ENCODE results near the gene PIBF1.

PIBF1 gene, protein sequence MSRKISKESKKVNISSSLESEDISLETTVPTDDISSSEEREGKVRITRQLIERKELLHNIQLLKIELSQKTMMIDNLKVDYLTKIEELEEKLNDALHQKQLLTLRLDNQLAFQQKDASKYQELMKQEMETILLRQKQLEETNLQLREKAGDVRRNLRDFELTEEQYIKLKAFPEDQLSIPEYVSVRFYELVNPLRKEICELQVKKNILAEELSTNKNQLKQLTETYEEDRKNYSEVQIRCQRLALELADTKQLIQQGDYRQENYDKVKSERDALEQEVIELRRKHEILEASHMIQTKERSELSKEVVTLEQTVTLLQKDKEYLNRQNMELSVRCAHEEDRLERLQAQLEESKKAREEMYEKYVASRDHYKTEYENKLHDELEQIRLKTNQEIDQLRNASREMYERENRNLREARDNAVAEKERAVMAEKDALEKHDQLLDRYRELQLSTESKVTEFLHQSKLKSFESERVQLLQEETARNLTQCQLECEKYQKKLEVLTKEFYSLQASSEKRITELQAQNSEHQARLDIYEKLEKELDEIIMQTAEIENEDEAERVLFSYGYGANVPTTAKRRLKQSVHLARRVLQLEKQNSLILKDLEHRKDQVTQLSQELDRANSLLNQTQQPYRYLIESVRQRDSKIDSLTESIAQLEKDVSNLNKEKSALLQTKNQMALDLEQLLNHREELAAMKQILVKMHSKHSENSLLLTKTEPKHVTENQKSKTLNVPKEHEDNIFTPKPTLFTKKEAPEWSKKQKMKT

DNA sequence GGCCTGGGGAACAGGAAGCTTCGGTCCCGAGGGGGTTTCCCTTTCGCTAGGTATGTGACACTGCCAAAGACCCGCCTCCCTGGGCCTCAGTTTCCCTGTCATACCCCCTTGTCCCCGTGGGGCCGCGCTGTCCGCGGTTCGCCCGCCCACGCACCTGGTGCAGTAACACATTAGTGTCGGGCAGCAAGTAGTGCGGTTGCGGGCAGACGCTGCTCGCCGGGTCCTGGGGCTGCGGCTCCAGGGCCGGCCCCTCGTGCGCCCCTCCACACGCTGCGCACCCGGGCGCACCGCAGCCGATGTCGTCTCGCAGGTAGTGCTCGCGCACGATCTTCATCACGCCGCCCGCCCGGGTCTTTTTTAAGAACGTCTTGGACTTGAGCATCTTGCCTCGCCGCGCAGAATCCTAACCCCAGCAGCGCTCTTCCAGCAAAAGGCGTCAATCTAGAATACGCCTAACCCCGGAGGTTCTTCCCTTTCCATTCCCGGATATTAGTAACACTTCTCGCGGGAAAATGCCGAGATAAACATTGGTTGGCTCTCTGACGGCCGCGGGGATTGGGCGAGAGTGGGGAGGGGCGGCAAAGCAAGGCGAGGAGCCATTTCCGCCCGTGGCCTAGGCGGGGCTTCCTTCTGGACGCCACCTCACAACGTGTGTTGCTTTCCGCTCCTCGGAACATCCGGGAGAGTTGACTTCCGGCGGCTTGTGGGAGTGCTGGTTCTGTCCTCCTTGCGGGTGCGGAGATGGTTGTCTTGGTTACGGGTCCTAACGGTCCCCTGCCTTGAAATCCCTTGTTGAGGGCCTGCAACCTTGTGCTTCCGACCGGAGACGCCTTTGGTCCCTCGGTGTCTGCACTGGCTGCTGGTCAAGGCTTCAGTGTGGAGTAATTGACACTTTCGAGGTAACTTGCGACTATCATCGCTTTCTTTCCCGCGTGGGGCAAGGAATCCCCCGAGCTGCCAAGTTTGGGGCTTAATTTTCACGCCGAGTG is at the start of gene PIBF1, which contains the start of gene DIS3:
Gene PIBF1, plus strand, starts transcription at position 683 of the 989 bp plus-strand sequence. CDS start 1,337 bp downstream, outside the sequence.
Gene DIS3, minus strand, starts transcription at position 450 of the 989 bp plus-strand sequence. Its CDS starts 68 bp downstream, at position 382.
- peak within 1 kb of the TSS; percentile 91 for H3K27ac ChIP-seq (ENCODE audit: low read depth, low read length)
- peaks cover 8% of the 10 kb centered on the region for H3K4me1 ChIP-seq (ENCODE audit: control insufficient read depth, insufficient read depth, low read length)
- H3K9ac ChIP-seq (ENCODE audit: low read length), result peak within 1 kb of the TSS; percentile 96
- no peaks in the 10 kb centered on the region for H3K9me3 ChIP-seq (ENCODE audit: control insufficient read depth, insufficient read depth, low read depth, low read length)
- H3K36me3 ChIP-seq (ENCODE audit: control insufficient read depth, insufficient read depth, low read length), result peaks cover 35% of the 10 kb centered on the region
- peak within 1 kb of the TSS; percentile 97 for H3K4me3 ChIP-seq (ENCODE audit: low read depth, low read length)
- H3K27me3 ChIP-seq (ENCODE audit: control insufficient read depth, insufficient read depth, low read length), result no peaks in the 10 kb centered on the region

DNA sequence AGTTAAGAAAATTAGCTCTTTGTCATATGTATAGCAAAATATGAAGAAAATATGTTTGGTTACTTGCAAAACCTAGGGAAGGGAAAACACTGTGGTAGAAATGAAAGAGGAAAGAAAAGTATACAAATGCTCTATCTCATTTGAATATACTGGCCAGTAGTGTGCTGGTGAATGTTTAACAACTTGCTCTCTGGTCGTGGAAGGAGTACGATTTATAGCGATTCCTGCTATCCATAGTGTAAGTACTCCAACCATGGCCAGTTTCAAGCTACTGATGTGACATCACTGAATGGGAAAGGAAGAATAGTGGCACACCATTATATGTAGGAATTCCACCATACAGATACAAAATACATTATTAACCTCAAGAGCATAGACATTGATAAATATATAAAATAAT is 44.9 kb upstream of the PIBF1 start:
- Histone ChIP-seq H3K9me3 (ENCODE audit: control insufficient read depth, insufficient read depth, low read depth, low read length) (no peaks in the 10 kb centered on the region), H3K4me1 (ENCODE audit: control insufficient read depth, insufficient read depth, low read length) (no peaks in the 10 kb centered on the region), H3K27me3 (ENCODE audit: control insufficient read depth, insufficient read depth, low read length) (no peaks in the 10 kb centered on the region), H3K36me3 (ENCODE audit: control insufficient read depth, insufficient read depth, low read length) (peaks cover 79% of the 10 kb centered on the region), H3K27ac (ENCODE audit: low read depth, low read length) (no peak overlapping the region), H3K4me3 (ENCODE audit: low read depth, low read length) (no peak overlapping the region), H3K9ac (ENCODE audit: low read length) (no peak overlapping the region)

DNA sequence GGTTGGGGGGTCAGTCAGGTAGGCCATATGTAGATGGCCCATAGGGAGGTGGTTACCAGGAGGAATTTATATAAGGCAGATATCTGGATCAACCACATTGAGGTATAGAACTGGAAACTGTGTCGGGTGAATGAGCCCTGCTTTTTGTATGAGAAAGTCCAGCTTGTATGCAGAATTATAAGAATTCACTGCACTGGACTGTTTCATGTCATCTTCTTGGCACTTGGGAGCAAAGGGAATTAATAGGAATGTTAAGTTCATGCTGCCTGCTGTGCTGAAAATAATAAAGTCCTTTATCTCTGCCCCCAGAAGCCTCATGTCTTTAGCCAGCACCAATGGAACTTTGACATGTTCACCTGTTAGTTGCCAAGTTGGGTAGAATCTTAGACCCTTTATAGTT is 41.9 kb upstream of the PIBF1 start:
- no peak overlapping the region for H3K27ac ChIP-seq (ENCODE audit: low read depth, low read length)
- H3K9ac ChIP-seq (ENCODE audit: low read length), result no peak overlapping the region
- no peaks in the 10 kb centered on the region for H3K4me1 ChIP-seq (ENCODE audit: control insufficient read depth, insufficient read depth, low read length)
- peaks cover 85% of the 10 kb centered on the region for H3K36me3 ChIP-seq (ENCODE audit: control insufficient read depth, insufficient read depth, low read length)
- no peaks in the 10 kb centered on the region for H3K27me3 ChIP-seq (ENCODE audit: control insufficient read depth, insufficient read depth, low read length)
- H3K4me3 ChIP-seq (ENCODE audit: low read depth, low read length), result no peak overlapping the region
- H3K9me3 ChIP-seq (ENCODE audit: control insufficient read depth, insufficient read depth, low read depth, low read length), result no peaks in the 10 kb centered on the region

DNA sequence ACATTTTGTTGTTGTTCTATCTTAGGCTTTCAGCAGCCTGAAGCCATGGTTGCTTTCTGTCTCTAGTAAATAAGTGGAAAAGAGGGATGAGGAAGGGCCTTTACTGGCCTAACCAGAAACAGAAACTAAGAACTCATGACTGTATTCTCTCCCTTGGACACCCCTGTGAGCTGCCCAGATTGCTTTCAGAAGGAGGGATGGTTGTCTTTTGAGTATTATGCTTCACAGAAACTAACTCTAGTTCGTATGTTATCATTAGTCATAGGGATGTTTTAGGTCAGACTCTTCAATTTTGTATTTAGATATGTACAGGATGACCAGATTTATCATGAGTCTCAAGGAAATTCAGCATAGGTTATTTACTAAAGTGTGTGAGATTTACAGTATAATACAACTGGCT is 36.7 kb upstream of the PIBF1 start:
- H3K36me3 ChIP-seq (ENCODE audit: control insufficient read depth, insufficient read depth, low read length), result peaks cover 88% of the 10 kb centered on the region
- no peak overlapping the region for H3K4me3 ChIP-seq (ENCODE audit: low read depth, low read length)
- H3K27me3 ChIP-seq (ENCODE audit: control insufficient read depth, insufficient read depth, low read length), result no peaks in the 10 kb centered on the region
- H3K9me3 ChIP-seq (ENCODE audit: control insufficient read depth, insufficient read depth, low read depth, low read length), result no peaks in the 10 kb centered on the region
- H3K9ac ChIP-seq (ENCODE audit: low read length), result no peak overlapping the region
- no peak overlapping the region for H3K27ac ChIP-seq (ENCODE audit: low read depth, low read length)
- H3K4me1 ChIP-seq (ENCODE audit: control insufficient read depth, insufficient read depth, low read length), result no peaks in the 10 kb centered on the region

DNA sequence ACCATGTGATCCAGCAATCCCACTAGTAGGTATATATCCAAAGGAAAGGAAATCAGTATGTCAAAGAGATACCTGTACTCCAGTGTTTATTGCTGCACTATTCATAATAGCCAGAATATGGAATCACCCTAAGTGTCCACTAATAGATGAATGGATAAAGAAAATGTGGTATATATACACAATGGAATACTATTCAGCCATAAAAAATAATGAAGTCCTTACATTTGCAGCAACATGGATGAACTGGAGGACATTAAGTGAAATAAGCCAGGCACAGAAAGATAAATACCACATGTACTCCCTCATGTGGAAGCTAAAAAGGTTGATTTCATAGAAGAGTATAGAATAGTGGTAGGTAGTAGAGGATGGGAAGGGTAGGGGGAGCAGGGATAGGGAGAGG is 30.7 kb upstream of the PIBF1 start:
- Histone ChIP-seq H3K36me3 (ENCODE audit: control insufficient read depth, insufficient read depth, low read length) (peaks cover 94% of the 10 kb centered on the region), H3K9me3 (ENCODE audit: control insufficient read depth, insufficient read depth, low read depth, low read length) (no peaks in the 10 kb centered on the region), H3K9ac (ENCODE audit: low read length) (no peak overlapping the region), H3K27ac (ENCODE audit: low read depth, low read length) (no peak overlapping the region), H3K27me3 (ENCODE audit: control insufficient read depth, insufficient read depth, low read length) (no peaks in the 10 kb centered on the region), H3K4me3 (ENCODE audit: low read depth, low read length) (no peak overlapping the region), H3K4me1 (ENCODE audit: control insufficient read depth, insufficient read depth, low read length) (no peaks in the 10 kb centered on the region)

DNA sequence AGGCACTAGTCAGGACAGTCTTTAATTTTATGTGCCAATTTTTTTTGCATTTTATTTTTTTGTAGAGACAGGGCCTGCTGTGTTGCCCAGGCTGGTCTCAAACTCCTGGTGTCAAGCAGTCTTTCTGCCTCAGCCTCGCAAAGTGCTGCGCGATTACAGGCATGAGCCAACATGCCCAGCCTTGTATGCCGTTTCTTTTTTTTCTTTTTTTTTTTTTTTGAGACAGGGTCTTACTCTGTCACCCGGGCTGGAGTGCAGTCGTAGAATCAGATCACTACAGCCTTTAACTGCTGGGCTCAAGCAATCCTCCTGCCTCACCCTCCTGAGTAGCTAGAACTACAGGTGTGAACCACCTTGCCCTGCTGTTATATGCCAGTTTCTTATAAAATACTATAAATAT is 27.8 kb upstream of the PIBF1 start:
- Histone ChIP-seq H3K9me3 (ENCODE audit: control insufficient read depth, insufficient read depth, low read depth, low read length) (no peaks in the 10 kb centered on the region), H3K9ac (ENCODE audit: low read length) (no peak overlapping the region), H3K27me3 (ENCODE audit: control insufficient read depth, insufficient read depth, low read length) (no peaks in the 10 kb centered on the region), H3K36me3 (ENCODE audit: control insufficient read depth, insufficient read depth, low read length) (peaks cover 88% of the 10 kb centered on the region), H3K4me3 (ENCODE audit: low read depth, low read length) (no peak overlapping the region), H3K27ac (ENCODE audit: low read depth, low read length) (peak overlapping the region; percentile 37; the same call in 1 of the 2 replicates), H3K4me1 (ENCODE audit: control insufficient read depth, insufficient read depth, low read length) (no peaks in the 10 kb centered on the region)

DNA sequence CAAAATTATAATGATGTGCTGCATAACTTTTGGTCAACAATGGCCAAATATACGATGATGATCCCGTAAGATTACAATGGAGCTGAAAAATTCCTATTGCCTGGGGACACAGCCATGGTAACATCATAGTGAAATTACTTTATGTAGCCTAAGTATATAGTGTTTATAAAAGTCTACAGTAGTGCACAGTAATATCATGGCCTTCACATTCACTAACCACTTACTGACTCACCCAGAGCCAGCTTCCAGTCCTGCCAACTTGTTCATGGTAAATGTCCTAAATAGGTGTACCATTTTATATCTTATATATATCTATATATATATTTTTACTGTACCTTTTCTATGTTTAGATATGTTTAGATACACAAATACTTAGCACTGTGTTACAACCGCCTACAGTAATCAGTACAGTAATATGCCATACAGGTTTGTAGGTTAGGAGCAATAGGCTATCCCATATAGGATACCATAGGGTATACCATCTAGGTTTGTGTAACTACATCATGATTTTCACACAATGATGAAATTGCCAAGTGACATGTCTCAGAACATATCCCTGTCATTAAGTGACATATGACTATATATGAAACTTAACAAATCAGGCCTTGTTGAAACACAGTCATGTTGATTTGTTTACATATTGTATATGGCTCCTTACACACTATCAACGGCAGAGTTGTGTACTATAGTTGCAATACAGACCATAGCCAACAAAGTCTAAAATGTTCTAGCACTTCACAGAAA is 24.0 kb upstream of the PIBF1 start:
- Histone ChIP-seq H3K4me3 (ENCODE audit: low read depth, low read length) (no peak overlapping the region), H3K9ac (ENCODE audit: low read length) (no peak overlapping the region), H3K4me1 (ENCODE audit: control insufficient read depth, insufficient read depth, low read length) (no peaks in the 10 kb centered on the region), H3K27ac (ENCODE audit: low read depth, low read length) (no peak overlapping the region), H3K27me3 (ENCODE audit: control insufficient read depth, insufficient read depth, low read length) (no peaks in the 10 kb centered on the region), H3K9me3 (ENCODE audit: control insufficient read depth, insufficient read depth, low read depth, low read length) (no peaks in the 10 kb centered on the region), H3K36me3 (ENCODE audit: control insufficient read depth, insufficient read depth, low read length) (peaks cover 92% of the 10 kb centered on the region)

DNA sequence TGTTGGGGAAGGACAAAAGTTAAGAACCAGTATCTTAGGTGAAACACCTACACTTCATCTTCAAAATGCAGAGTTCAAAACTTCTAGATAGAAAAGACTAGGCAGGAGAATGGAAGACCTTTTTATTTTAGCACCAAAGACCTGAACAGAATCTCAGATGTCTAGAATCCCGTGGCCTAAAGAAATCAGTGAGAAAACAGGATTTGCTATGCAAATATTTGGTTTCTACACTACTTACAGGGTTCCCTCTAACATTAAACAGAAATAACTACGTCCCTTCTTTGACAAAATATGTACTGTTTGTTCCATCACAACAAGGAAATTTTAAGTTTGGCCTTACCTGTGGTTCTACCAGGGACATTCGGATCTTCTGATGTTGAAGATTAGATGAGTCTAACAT is 21.7 kb upstream of the PIBF1 start:
- H3K4me3 ChIP-seq (ENCODE audit: low read depth, low read length), result no peak overlapping the region
- no peaks in the 10 kb centered on the region for H3K27me3 ChIP-seq (ENCODE audit: control insufficient read depth, insufficient read depth, low read length)
- no peaks in the 10 kb centered on the region for H3K9me3 ChIP-seq (ENCODE audit: control insufficient read depth, insufficient read depth, low read depth, low read length)
- no peaks in the 10 kb centered on the region for H3K4me1 ChIP-seq (ENCODE audit: control insufficient read depth, insufficient read depth, low read length)
- no peak overlapping the region for H3K9ac ChIP-seq (ENCODE audit: low read length)
- peaks cover 92% of the 10 kb centered on the region for H3K36me3 ChIP-seq (ENCODE audit: control insufficient read depth, insufficient read depth, low read length)
- no peak overlapping the region for H3K27ac ChIP-seq (ENCODE audit: low read depth, low read length)

DNA sequence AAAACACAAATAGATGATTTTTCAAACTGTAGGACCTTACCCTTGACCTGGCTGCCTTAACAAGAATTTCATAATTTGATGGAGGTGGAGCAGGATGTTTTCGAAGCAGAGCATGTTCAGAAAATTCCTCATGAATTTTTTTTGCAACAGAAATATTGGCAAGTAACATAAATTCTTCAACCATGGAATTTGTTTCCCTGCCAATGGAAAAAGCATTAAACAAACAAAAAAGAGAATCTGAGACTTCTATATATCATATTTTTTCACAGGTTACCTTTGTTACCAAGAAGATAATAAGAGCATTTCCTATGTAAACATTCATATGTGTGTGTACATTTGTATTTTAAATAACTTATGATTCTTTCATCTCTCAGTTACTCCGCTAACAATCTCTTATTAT is 18.5 kb upstream of the PIBF1 start:
- H3K9ac ChIP-seq (ENCODE audit: low read length), result no peak overlapping the region
- H3K4me1 ChIP-seq (ENCODE audit: control insufficient read depth, insufficient read depth, low read length), result no peaks in the 10 kb centered on the region
- no peaks in the 10 kb centered on the region for H3K9me3 ChIP-seq (ENCODE audit: control insufficient read depth, insufficient read depth, low read depth, low read length)
- H3K27me3 ChIP-seq (ENCODE audit: control insufficient read depth, insufficient read depth, low read length), result no peaks in the 10 kb centered on the region
- no peak overlapping the region for H3K27ac ChIP-seq (ENCODE audit: low read depth, low read length)
- H3K4me3 ChIP-seq (ENCODE audit: low read depth, low read length), result no peak overlapping the region
- H3K36me3 ChIP-seq (ENCODE audit: control insufficient read depth, insufficient read depth, low read length), result peaks cover 100% of the 10 kb centered on the region

DNA sequence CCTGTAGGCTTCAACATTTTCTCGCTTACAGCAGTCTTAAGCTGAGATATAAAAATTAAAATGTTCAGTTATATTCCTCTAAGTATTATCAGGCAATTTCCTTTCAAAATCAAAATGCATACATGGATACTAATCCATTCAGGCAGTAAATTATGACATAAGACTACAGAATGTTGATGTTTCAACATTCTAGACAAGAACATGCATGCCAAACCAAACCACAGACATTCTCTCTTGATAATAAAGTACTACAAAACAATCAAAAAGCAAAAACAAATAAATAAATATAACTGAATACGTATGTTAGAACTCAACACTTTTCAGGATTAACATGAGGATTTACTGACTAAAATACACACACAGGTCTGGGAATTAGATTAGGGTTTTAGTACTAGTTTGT is 7.9 kb upstream of the PIBF1 start:
- Histone ChIP-seq H3K9ac (ENCODE audit: low read length) (no peak overlapping the region), H3K27ac (ENCODE audit: low read depth, low read length) (no peak overlapping the region), H3K27me3 (ENCODE audit: control insufficient read depth, insufficient read depth, low read length) (no peaks in the 10 kb centered on the region), H3K4me3 (ENCODE audit: low read depth, low read length) (no peak overlapping the region), H3K9me3 (ENCODE audit: control insufficient read depth, insufficient read depth, low read depth, low read length) (no peaks in the 10 kb centered on the region), H3K36me3 (ENCODE audit: control insufficient read depth, insufficient read depth, low read length) (peaks cover 96% of the 10 kb centered on the region), H3K4me1 (ENCODE audit: control insufficient read depth, insufficient read depth, low read length) (no peaks in the 10 kb centered on the region)

Measured in HUES6 (cell line).